T-helper 17 cell (primary cell): Measurements from ENCODE around the gene MLLT11. TPM values are rescaled to one million over a fixed set of nuclear protein-coding genes. Genes with fewer than 3 reads are reported as not detected.
"Not testable (repeated sequence)": the region's sequence is repeated elsewhere in the genome, so short reads cannot be mapped to it uniquely, and the experiment has no call there.

Experiments used
- ATAC-seq: fragments of 150-1000 bp; cut with Tn5 transposase; 2 replicates; pipeline ENCODE4 v1.10.0; 2021; ENCODE audit warnings: mild to moderate bottlenecking, moderate library complexity
- DNase-seq, 3 donors: peaks; one replicate each; pipeline versions ENCODE4 v3.0.0 to v3.0.0-alpha.2; 2020 to 2021
- H3K9me3 ChIP-seq: one replicate; pipeline ENCODE4 v1.7.0; 2013; ENCODE audit warnings: low read length, mild to moderate bottlenecking; ENCODE audit not compliant: control insufficient read depth, poor library complexity, severe bottlenecking
- H3K27ac Mint-ChIP-seq: one replicate; pipeline ENCODE4 v1.8.0; 2022; ENCODE audit warnings: mild to moderate bottlenecking, moderate library complexity, mixed read lengths
- H3K27me3 Mint-ChIP-seq: one replicate; pipeline ENCODE4 v1.8.0; 2022; ENCODE audit warnings: mixed read lengths
- H3K36me3 Mint-ChIP-seq: one replicate; pipeline ENCODE4 v1.8.0; 2022; ENCODE audit warnings: low read depth, mixed read lengths
- H3K4me1 Mint-ChIP-seq: one replicate; pipeline ENCODE4 v1.8.0; 2022; ENCODE audit warnings: mild to moderate bottlenecking, mixed read lengths
- H3K4me3 Mint-ChIP-seq: one replicate; pipeline ENCODE4 v1.8.0; 2022; ENCODE audit warnings: mild to moderate bottlenecking, moderate library complexity, mixed read lengths
- total RNA-seq, 4 donors: library from RNA in 2 of 4; stranded (reverse) in 2 of 4; gene quantifications; one replicate each; pipeline ENCODE4 v1.2.3 and lab custom pipeline; 2022 to 2026

MLLT11 gene
- total RNA-seq, 2 donors from 2014 or later = 4.0 to 5.0 TPM

GRCh38 chr1:151062741-151063371, 2.7 kb downstream of the MLLT11 start:
- no peaks in the 10 kb centered on the region for H3K9me3 ChIP-seq
- peaks cover 28% of the 10 kb centered on the region for H3K4me1 Mint-ChIP-seq
- no peak for DNase-seq
- no peak overlapping the region for H3K27ac Mint-ChIP-seq
- H3K4me3 Mint-ChIP-seq = no peak overlapping the region
- ATAC-seq = no peak
- H3K27me3 Mint-ChIP-seq = no peaks in the 10 kb centered on the region
- H3K36me3 Mint-ChIP-seq = peaks cover 13% of the 10 kb centered on the region

DNA sequence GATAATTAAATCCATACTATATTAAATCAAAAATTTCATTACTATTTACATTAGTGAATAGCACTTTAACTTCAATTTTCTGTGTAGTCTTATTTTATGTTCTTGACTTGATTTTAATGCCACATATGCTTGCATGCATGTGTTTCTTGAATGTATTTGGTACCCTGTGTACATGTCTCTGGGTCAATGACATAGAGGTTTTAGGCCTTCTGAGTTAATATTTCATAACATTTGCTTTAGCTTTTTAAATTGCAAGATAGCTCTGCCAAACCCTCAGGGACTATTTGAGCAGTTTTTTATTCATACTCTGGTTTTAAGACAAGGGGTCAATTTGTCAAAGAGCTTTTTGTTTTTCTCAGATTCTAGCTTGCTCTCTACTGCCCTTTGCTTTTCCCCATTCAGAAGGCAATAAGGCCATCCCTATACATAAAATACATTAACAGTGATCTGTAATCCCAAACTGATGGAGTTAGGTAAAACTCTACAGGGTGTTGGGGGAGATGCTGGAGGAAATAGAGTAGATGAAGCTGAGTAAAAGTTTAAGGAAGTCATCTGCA, 5.0 kb downstream of the MLLT11 start:
- no peaks in the 10 kb centered on the region for H3K9me3 ChIP-seq
- Mint-ChIP-seq H3K27ac (no peak overlapping the region), H3K4me1 (peaks cover 18% of the 10 kb centered on the region), H3K27me3 (no peaks in the 10 kb centered on the region), H3K4me3 (no peak overlapping the region), H3K36me3 (peaks cover 2% of the 10 kb centered on the region)
- no peak for ATAC-seq
- DNase-seq = no peak

DNA sequence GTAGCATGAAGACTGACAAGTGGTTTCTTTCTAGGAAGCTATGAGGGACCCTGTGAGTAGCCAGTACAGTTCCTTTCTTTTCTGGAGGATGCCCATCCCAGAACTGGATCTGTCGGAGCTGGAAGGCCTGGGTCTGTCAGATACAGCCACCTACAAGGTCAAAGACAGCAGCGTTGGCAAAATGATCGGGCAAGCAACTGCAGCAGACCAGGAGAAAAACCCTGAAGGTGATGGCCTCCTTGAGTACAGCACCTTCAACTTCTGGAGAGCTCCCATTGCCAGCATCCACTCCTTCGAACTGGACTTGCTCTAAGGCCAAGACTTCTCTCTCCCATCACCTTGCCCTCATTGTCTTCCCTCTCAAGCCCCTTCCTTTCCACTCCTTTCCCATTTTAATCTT, 7.0 kb downstream of the MLLT11 start:
- Mint-ChIP-seq H3K27me3 (no peaks in the 10 kb centered on the region), H3K4me3 (no peak overlapping the region), H3K4me1 (peaks cover 20% of the 10 kb centered on the region), H3K36me3 (peaks cover 2% of the 10 kb centered on the region), H3K27ac (peak overlapping the region; percentile 99)
- H3K9me3 ChIP-seq = no peaks in the 10 kb centered on the region
- no peak for ATAC-seq
- no peak for DNase-seq

DNA sequence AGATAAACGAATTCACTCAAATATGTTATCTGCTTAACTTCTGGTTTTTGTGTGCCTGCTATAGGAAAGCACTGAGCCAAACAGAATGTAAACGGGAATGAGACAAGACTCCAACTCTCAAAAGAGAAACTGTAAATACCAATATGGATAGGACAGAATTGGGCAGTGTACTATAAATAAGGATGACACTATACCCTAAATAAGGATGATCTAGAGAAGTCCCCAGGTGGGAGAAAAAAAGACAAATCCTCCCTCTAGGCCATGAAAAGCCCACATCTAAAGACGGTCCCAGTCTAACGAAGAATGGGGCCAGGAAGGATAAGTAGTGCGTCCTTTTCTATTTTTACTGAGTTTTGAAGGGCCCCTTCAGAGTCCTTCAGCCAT, 8.9 kb downstream of the MLLT11 start:
- ATAC-seq (no peak), DNase-seq (no peak)
- Mint-ChIP-seq H3K27ac (peak overlapping the region; percentile 99), H3K27me3 (no peaks in the 10 kb centered on the region), H3K4me3 (peak overlapping the region; percentile 99), H3K36me3 (peaks cover 2% of the 10 kb centered on the region), H3K4me1 (peaks cover 22% of the 10 kb centered on the region)
- H3K9me3 ChIP-seq = no peaks in the 10 kb centered on the region

DNA sequence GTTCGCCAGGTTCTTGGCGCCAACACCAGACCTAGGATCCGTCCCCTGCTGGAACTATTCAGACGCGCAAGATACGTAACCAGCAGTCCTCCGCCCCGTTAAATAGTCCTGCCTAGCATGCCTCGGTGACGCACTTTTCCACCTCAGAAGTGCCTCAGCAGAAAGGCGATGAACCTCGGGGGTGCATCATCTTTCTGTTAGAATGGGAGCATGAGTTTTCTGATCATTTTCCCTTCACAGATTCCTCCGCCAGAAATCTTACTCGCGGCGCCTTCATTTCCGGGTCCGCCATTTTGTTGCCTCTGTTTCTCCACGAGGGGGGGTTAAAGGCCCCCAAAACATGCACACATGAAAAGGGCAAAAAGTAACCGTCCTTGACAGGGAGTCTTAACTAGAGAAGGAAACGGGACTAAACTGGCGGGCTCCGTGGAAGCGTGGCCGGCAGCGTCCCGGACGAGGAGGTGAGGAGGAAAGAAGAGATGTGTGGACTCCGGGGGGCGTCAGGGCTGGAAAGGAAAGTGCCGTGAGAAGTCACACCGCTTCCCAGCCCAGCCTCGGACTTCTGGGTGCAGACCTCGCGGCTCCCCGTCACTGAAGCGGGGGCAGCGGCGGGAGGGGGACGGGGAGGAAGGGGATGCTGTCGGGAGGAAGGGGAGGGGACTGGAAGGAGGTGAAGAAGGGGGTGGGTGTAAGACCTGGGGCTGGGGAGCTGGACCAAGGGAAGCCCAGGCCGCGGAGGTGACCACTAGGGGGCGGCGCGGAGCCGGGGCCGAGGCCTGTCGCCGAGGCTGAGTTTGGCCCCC, 10.5 kb downstream of the MLLT11 start, which contains the start of gene GABPB2:
TSS of gene GABPB2 (plus strand) at position 288 of the 803 bp plus-strand sequence. CDS start 17,429 bp downstream, outside the sequence.
- DNase-seq (peak; percentile 75 to 81 (median 78)), ATAC-seq (peak; percentile 83)
- Mint-ChIP-seq H3K4me1 (peaks cover 21% of the 10 kb centered on the region), H3K4me3 (peak within 1 kb of the TSS; percentile 99), H3K27ac (peak within 1 kb of the TSS; percentile 99), H3K27me3 (no peaks in the 10 kb centered on the region), H3K36me3 (no peaks in the 10 kb centered on the region)
- no peaks in the 10 kb centered on the region for H3K9me3 ChIP-seq

- Mint-ChIP-seq H3K36me3 (no peaks in the 10 kb centered on the region), H3K4me1 (peaks cover 21% of the 10 kb centered on the region), H3K27ac (peak overlapping the region; percentile 99), H3K27me3 (no peaks in the 10 kb centered on the region), H3K4me3 (no peak overlapping the region)
- no peaks in the 10 kb centered on the region for H3K9me3 ChIP-seq
- ATAC-seq (no peak), DNase-seq (no peak)
These were observed 12.0 kb downstream of the MLLT11 start for GRCh38 chr1:151072224-151072623.

GRCh38 chr1:151085953-151086559, 25.9 kb downstream of the MLLT11 start:
- Mint-ChIP-seq H3K4me1 (no peaks in the 10 kb centered on the region), H3K4me3 (no peak overlapping the region), H3K27ac (no peak overlapping the region), H3K36me3 (no peaks in the 10 kb centered on the region), H3K27me3 (no peaks in the 10 kb centered on the region)
- H3K9me3 ChIP-seq = no peaks in the 10 kb centered on the region
- DNase-seq = no peak
- ATAC-seq = no peak

DNA sequence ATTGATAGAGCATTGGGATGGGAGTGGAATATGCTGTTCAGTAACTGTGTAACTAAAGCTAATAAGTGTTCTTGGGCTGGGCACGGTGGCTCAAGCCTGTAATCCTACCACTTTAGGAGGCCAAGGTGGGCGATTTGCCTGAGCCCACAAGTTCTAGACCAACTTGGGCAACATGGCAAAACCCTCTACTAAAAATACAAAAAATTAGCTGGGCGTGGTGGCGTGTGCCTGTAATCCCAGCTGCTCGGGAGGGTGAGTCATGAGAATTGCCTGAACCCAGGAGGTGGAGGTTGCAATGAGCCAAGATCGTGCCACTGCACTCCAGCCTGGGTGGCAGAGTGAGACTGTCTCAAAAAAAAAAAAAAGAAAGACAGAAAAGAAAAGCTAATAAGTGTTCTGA, 37.2 kb downstream of the MLLT11 start:
- ATAC-seq, H3K27ac Mint-ChIP-seq, H3K9me3 ChIP-seq, H3K27me3 Mint-ChIP-seq, H3K4me1 Mint-ChIP-seq, H3K4me3 Mint-ChIP-seq, H3K36me3 Mint-ChIP-seq, DNase-seq: not testable (repeated sequence)

GRCh38 chr1:151098126-151098525, 37.9 kb downstream of the MLLT11 start:
- H3K9me3 ChIP-seq = no peaks in the 10 kb centered on the region
- no peaks in the 10 kb centered on the region for H3K27me3 Mint-ChIP-seq
- ATAC-seq (no peak), DNase-seq (no peak)
- H3K27ac Mint-ChIP-seq = no peak overlapping the region
- H3K4me1 Mint-ChIP-seq = peaks cover 2% of the 10 kb centered on the region
- no peak overlapping the region for H3K4me3 Mint-ChIP-seq
- peaks cover 2% of the 10 kb centered on the region for H3K36me3 Mint-ChIP-seq

- no peak for DNase-seq
- H3K27me3 Mint-ChIP-seq = no peaks in the 10 kb centered on the region
- no peak overlapping the region for H3K27ac Mint-ChIP-seq
- peaks cover 2% of the 10 kb centered on the region for H3K4me1 Mint-ChIP-seq
- ATAC-seq = no peak
- no peak overlapping the region for H3K4me3 Mint-ChIP-seq
- no peaks in the 10 kb centered on the region for H3K9me3 ChIP-seq
- no peaks in the 10 kb centered on the region for H3K36me3 Mint-ChIP-seq
These were observed 44.4 kb downstream of the MLLT11 start for GRCh38 chr1:151104630-151105029.

- ATAC-seq (no peak), DNase-seq (no peak)
- H3K36me3 Mint-ChIP-seq = no peaks in the 10 kb centered on the region
- peaks cover 2% of the 10 kb centered on the region for H3K4me1 Mint-ChIP-seq
- H3K9me3 ChIP-seq = no peaks in the 10 kb centered on the region
- no peak overlapping the region for H3K4me3 Mint-ChIP-seq
- H3K27me3 Mint-ChIP-seq = no peaks in the 10 kb centered on the region
- no peak overlapping the region for H3K27ac Mint-ChIP-seq
These were observed 46.7 kb downstream of the MLLT11 start for GRCh38 chr1:151106894-151107293.

DNA sequence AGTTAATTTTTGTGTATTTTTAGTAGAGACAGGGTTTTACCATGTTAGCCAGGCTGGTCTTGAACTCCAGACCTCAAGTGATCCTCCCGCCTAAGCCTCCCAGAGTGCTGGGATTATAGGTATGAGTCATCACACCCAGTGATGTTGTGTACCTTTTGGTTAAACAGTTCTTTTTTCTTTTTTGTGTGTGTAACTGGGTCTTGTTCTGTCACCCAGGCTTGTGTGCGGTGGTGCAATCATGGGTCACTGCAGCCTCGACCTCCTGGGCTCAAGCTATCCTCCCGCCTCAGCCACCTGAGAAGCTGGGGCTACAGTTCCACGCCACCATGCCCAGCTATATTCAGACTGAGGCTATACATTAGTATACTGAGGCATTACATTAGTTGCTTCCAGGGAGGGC, 48.1 kb downstream of the MLLT11 start:
- H3K4me1 Mint-ChIP-seq = peaks cover 2% of the 10 kb centered on the region
- no peak for DNase-seq
- peak overlapping the region; percentile 27 for H3K27ac Mint-ChIP-seq
- no peaks in the 10 kb centered on the region for H3K36me3 Mint-ChIP-seq
- no peaks in the 10 kb centered on the region for H3K27me3 Mint-ChIP-seq
- ATAC-seq = no peak
- H3K4me3 Mint-ChIP-seq = no peak overlapping the region
- H3K9me3 ChIP-seq = no peaks in the 10 kb centered on the region

GRCh38 chr1:151113877-151114276, 53.7 kb downstream of the MLLT11 start:
- peaks cover 3% of the 10 kb centered on the region for H3K36me3 Mint-ChIP-seq
- no peaks in the 10 kb centered on the region for H3K27me3 Mint-ChIP-seq
- H3K4me3 Mint-ChIP-seq = no peak overlapping the region
- ATAC-seq = no peak
- no peak for DNase-seq
- H3K27ac Mint-ChIP-seq = no peak overlapping the region
- H3K9me3 ChIP-seq = no peaks in the 10 kb centered on the region
- H3K4me1 Mint-ChIP-seq = peaks cover 3% of the 10 kb centered on the region
